PC-9 (cell line): ENCODE data around the gene AUH. TPM values are rescaled to one million over a fixed set of nuclear protein-coding genes. Genes with fewer than 3 reads are reported as not detected.

Source experiments
- BruUV-seq: library from RNA; stranded (reverse); fragments of 400-500 nt; replicated peaks from 2 replicates; lab custom pipeline; 2021; lab: Mats Ljungman, UMichigan
- CTCF ChIA-PET: fragments of 300-600 bp; sonication (Branson Sonifier 250); formaldehyde crosslinking; loops from one replicate; lab custom pipeline; 2022; ENCODE audit warnings: antibody characterized with exemption; lab: Charles Lee
- POLR2A ChIA-PET: fragments of 300-600 bp; sonication (Branson Sonifier 250); formaldehyde crosslinking; loops from one replicate; lab custom pipeline; 2022; ENCODE audit warnings: antibody characterized with exemption; ENCODE audit not compliant: unreplicated experiment; lab: Charles Lee
- DNase-seq, 2 experiments: peaks; one replicate each; pipeline versions ENCODE4 v3.0.0 to v3.0.0-alpha.2; 2015 to 2022; ENCODE audit warnings: mixed read lengths in 1 of 2
- H2AFZ ChIP-seq: fragments of 200-600 bp; sonication (generic); 2 replicates; pipeline ENCODE4 v1.8.1; 2017; ENCODE audit warnings: antibody characterized with exemption
- H3F3A ChIP-seq: fragments of 200-600 bp; sonication (generic); 2 replicates; pipeline ENCODE4 v1.8.1; 2017; ENCODE audit warnings: antibody characterized with exemption, mild to moderate bottlenecking, low read depth; ENCODE audit not compliant: insufficient read depth
- H3K27ac ChIP-seq: fragments of 200-600 bp; sonication (generic); 2 replicates; pipeline ENCODE4 v1.6.1; 2016; ENCODE audit warnings: mixed run types
- H3K27me3 ChIP-seq: fragments of 200-600 bp; sonication (generic); 2 replicates; pipeline ENCODE4 v1.6.1; 2016; ENCODE audit warnings: low read depth, mixed run types; ENCODE audit not compliant: insufficient read depth
- H3K36me3 ChIP-seq: fragments of 200-600 bp; sonication (generic); 2 replicates; pipeline ENCODE4 v1.6.1; 2016; ENCODE audit warnings: low read depth, mixed run types
- H3K4me1 ChIP-seq: fragments of 200-600 bp; sonication (generic); replicated peaks from 2 replicates; pipeline ENCODE4 v1.6.1; 2016; ENCODE audit warnings: mixed run types; ENCODE audit not compliant: insufficient read depth
- H3K4me2 ChIP-seq: fragments of 200-600 bp; sonication (generic); 2 replicates; pipeline ENCODE4 v1.6.1; 2017; ENCODE audit warnings: mixed run types
- H3K4me3 ChIP-seq: fragments of 200-600 bp; sonication (generic); 2 replicates; pipeline ENCODE4 v1.6.1; 2016; ENCODE audit warnings: mixed run types
- H3K79me2 ChIP-seq: fragments of 200-600 bp; sonication (generic); 2 replicates; pipeline ENCODE4 v1.6.1; 2017; ENCODE audit warnings: low read depth, mixed run types
- H3K9me2 ChIP-seq: fragments of 200-600 bp; sonication (generic); 2 replicates; pipeline ENCODE4 v1.8.1; 2017; ENCODE audit warnings: mild to moderate bottlenecking; ENCODE audit not compliant: insufficient read depth
- H3K9me3 ChIP-seq: fragments of 200-600 bp; sonication (generic); 2 replicates; pipeline ENCODE4 v1.8.1; 2016; ENCODE audit warnings: low read depth; ENCODE audit not compliant: insufficient read depth
- H4K20me1 ChIP-seq: fragments of 200-600 bp; sonication (generic); 2 replicates; pipeline ENCODE4 v1.8.1; 2017; ENCODE audit not compliant: insufficient read depth
- CTCF ChIP-seq: fragments of 200-600 bp; sonication (generic); conservative IDR thresholded peaks from 2 replicates; pipeline ENCODE4 v1.6.1; 2017; ENCODE audit warnings: mixed run types, antibody characterized with exemption, mild to moderate bottlenecking, moderate library complexity
- EZH2 ChIP-seq: fragments of 200-600 bp; sonication (generic); IDR thresholded peaks from 2 replicates; pipeline ENCODE4 v1.8.0; 2017; ENCODE audit warnings: antibody characterized with exemption, low read depth
- intact Hi-C: fragments of 100-400 bp; cut with micrococcal nuclease; formaldehyde crosslinking; loops from one replicate; pipeline ENCODE4 v1.10.0; 2022; ENCODE audit not compliant: unreplicated experiment
- total RNA-seq: library from RNA; stranded (reverse); gene quantifications from 2 replicates; pipeline ENCODE4 v1.2.3, GENCODE V29; 2021

Gene AUH
- total RNA-seq, 1 experiment from 2014 or later = 24.9 TPM

GRCh38 chr9:91180930-91181268 lies 180.8 kb downstream of the AUH start:
- Histone ChIP-seq H2AFZ (no peak overlapping the region), H3K79me2 (no peaks in the 10 kb centered on the region), H3K27ac (no peak overlapping the region), H3F3A (peaks cover 9% of the 10 kb centered on the region; the same call in 1 of the 2 replicates), H3K4me3 (no peak overlapping the region), H3K9me2 (no peaks in the 10 kb centered on the region; the same call in 1 of the 2 replicates), H3K36me3 (no peaks in the 10 kb centered on the region), H4K20me1 (no peaks in the 10 kb centered on the region), H3K4me1 (peaks cover 24% of the 10 kb centered on the region), H3K4me2 (no peak overlapping the region), H3K27me3 (no peaks in the 10 kb centered on the region), H3K9me3 (no peaks in the 10 kb centered on the region; the same call in 1 of the 2 replicates)
- CTCF ChIA-PET = no interaction called here
- POLR2A ChIA-PET = no interaction called here
- no peak for DNase-seq
- no TSS peak for BruUV-seq
- intact Hi-C loops = no loop called here
- no peak for TF ChIP-seq EZH2
- no peak for TF ChIP-seq CTCF

- Histone ChIP-seq H3K27ac (peak overlapping the region; percentile 40; the same call in 1 of the 2 replicates), H2AFZ (no peak overlapping the region), H3K9me2 (no peaks in the 10 kb centered on the region; the same call in 1 of the 2 replicates), H3F3A (peaks cover 9% of the 10 kb centered on the region; the same call in 1 of the 2 replicates), H3K4me1 (peaks cover 24% of the 10 kb centered on the region), H3K27me3 (no peaks in the 10 kb centered on the region), H3K4me3 (no peak overlapping the region), H4K20me1 (no peaks in the 10 kb centered on the region), H3K4me2 (peak overlapping the region; percentile 23; the same call in 1 of the 2 replicates), H3K36me3 (no peaks in the 10 kb centered on the region), H3K79me2 (no peaks in the 10 kb centered on the region), H3K9me3 (no peaks in the 10 kb centered on the region; the same call in 1 of the 2 replicates)
- no peak for DNase-seq
- CTCF ChIA-PET = no interaction called here
- POLR2A ChIA-PET = no interaction called here
- intact Hi-C loops = no loop called here
- TF ChIP-seq CTCF (no peak), EZH2 (no peak)
- no TSS peak for BruUV-seq
Measured at GRCh38 chr9:91180240-91180929, 181.3 kb downstream of the AUH start.

GRCh38 chr9:91179237-91180138 lies 182.2 kb downstream of the AUH start:
- Histone ChIP-seq H3K9me2 (no peaks in the 10 kb centered on the region; the same call in 1 of the 2 replicates), H3K4me3 (no peak overlapping the region), H3K4me1 (peaks cover 24% of the 10 kb centered on the region), H3K9me3 (no peaks in the 10 kb centered on the region; the same call in 1 of the 2 replicates), H3K27ac (peak overlapping the region; percentile 40; the same call in 1 of the 2 replicates), H3K79me2 (no peaks in the 10 kb centered on the region), H4K20me1 (no peaks in the 10 kb centered on the region), H3K36me3 (no peaks in the 10 kb centered on the region), H2AFZ (no peak overlapping the region), H3F3A (peaks cover 9% of the 10 kb centered on the region; the same call in 1 of the 2 replicates), H3K27me3 (no peaks in the 10 kb centered on the region), H3K4me2 (peak overlapping the region; percentile 23; the same call in 1 of the 2 replicates)
- ChIA-PET POLR2A (no interaction called here), CTCF (no interaction called here)
- TF ChIP-seq CTCF (no peak), EZH2 (no peak)
- intact Hi-C loops = loop anchor here (2.0 kb wide), 1 partner anchor 15 kb away; no protein-coding TSS in a partner anchor
- BruUV-seq = no TSS peak
- peak in 1 of 2 experiments; percentile 58 for DNase-seq
